ENCODE data around the gene ASTN2.

- TF ChIP-seq CTCF (IDR thresholded peaks at IDR 0.05; ENCODE audit: borderline replicate concordance, extremely low read depth, low read length, poor library complexity, severe bottlenecking) (no peak), EZH2 (IDR thresholded peaks at IDR 0.05; ENCODE audit: borderline replicate concordance, low read depth, low read length, severe bottlenecking) (no peak)
Observed at GRCh38 chr9:116580853-116581252, 834.0 kb downstream of the ASTN2 start.

Data from DND-41 (cell line).